MCF 10A (cell line): ENCODE data around the gene SMYD3. TPM values are rescaled to one million over a fixed set of nuclear protein-coding genes. Genes with fewer than 3 reads are reported as not detected.
A peak's percentile ranks its signal among the peaks of the same experiment; 100 is the strongest.

Experiments used
- BruUV-seq: library from RNA; stranded (reverse); fragments of 400-500 nt; replicated peaks from 2 replicates; lab custom pipeline; 2021; lab: Mats Ljungman, UMichigan
- CTCF ChIA-PET: fragments of 300-600 bp; sonication (Branson Sonifier 250); formaldehyde crosslinking; extraction: SDS; loops from one replicate; lab custom pipeline; 2021; ENCODE audit warnings: antibody characterized with exemption, inconsistent platforms; lab: Yijun Ruan, JAX
- POLR2A ChIA-PET: fragments of 300-600, 350-650 bp; sonication (Branson Sonifier 250); formaldehyde crosslinking; extraction: SDS; loops from one replicate; lab custom pipeline; 2020; ENCODE audit warnings: antibody characterized with exemption, inconsistent platforms; lab: Yijun Ruan, JAX
- DNase-seq: peaks from one replicate; pipeline ENCODE4 v3.0.0-alpha.2; 2018; ENCODE audit not compliant: unreplicated experiment
- H3K27ac Mint-ChIP-seq: one replicate; pipeline ENCODE4 v1.8.0; 2022; ENCODE audit warnings: mild to moderate bottlenecking, low read depth, mixed read lengths; ENCODE audit not compliant: unreplicated experiment
- H3K27me3 Mint-ChIP-seq: one replicate; pipeline ENCODE4 v1.8.0; 2022; ENCODE audit warnings: mixed read lengths; ENCODE audit not compliant: insufficient read depth, unreplicated experiment
- H3K36me3 Mint-ChIP-seq: one replicate; pipeline ENCODE4 v1.8.0; 2022; ENCODE audit warnings: mild to moderate bottlenecking, moderate library complexity, mixed read lengths; ENCODE audit not compliant: insufficient read depth, unreplicated experiment
- H3K4me1 Mint-ChIP-seq: one replicate; pipeline ENCODE4 v1.8.0; 2022; ENCODE audit warnings: mixed read lengths; ENCODE audit not compliant: insufficient read depth, unreplicated experiment
- H3K4me3 Mint-ChIP-seq: one replicate; pipeline ENCODE4 v1.8.0; 2022; ENCODE audit warnings: mild to moderate bottlenecking, moderate library complexity, mixed read lengths; ENCODE audit not compliant: unreplicated experiment
- H3K9me3 Mint-ChIP-seq: one replicate; pipeline ENCODE4 v1.8.0; 2022; ENCODE audit warnings: mixed read lengths; ENCODE audit not compliant: unreplicated experiment
- CTCF ChIP-seq: fragments of 200-600 bp; IDR thresholded peaks from one replicate; pipeline ENCODE4 v1.8.0; 2022; ENCODE audit warnings: antibody characterized with exemption, mild to moderate bottlenecking; ENCODE audit not compliant: unreplicated experiment
- intact Hi-C: fragments of 100-400 bp; cut with micrococcal nuclease; formaldehyde crosslinking; loops from 2 replicates; pipeline ENCODE4 v1.14.1; 2022
- total RNA-seq: library from RNA; stranded (reverse); gene quantifications from 2 replicates; pipeline ENCODE4 v1.2.3, GENCODE V29; 2022

The SMYD3 gene
- total RNA-seq, 1 experiment from 2014 or later: 26.9 TPM

GRCh38 chr1:245773344-245773743 lies 733.7 kb downstream of the SMYD3 start:
- no peak for DNase-seq
- peaks cover 11% of the 10 kb centered on the region for H3K4me1 Mint-ChIP-seq
- peaks cover 6% of the 10 kb centered on the region for H3K36me3 Mint-ChIP-seq
- intact Hi-C loops: no loop called here
- BruUV-seq: no TSS peak
- no peak overlapping the region for H3K27ac Mint-ChIP-seq
- H3K9me3 Mint-ChIP-seq: no peaks in the 10 kb centered on the region
- H3K4me3 Mint-ChIP-seq: no peak overlapping the region
- ChIA-PET CTCF (no interaction called here), POLR2A (no interaction called here)
- TF ChIP-seq CTCF: no peak
- H3K27me3 Mint-ChIP-seq: no peaks in the 10 kb centered on the region

GRCh38 chr1:245772739-245773138 lies 734.3 kb downstream of the SMYD3 start:
- DNase-seq: no peak
- CTCF ChIA-PET: interaction anchor here (0.6 kb wide), 1 partner anchor 362 kb away, joined by 3 read pairs; no protein-coding TSS in a partner anchor
- H3K36me3 Mint-ChIP-seq: peaks cover 6% of the 10 kb centered on the region
- no peak for TF ChIP-seq CTCF
- no peaks in the 10 kb centered on the region for H3K27me3 Mint-ChIP-seq
- H3K4me1 Mint-ChIP-seq: peaks cover 11% of the 10 kb centered on the region
- no peaks in the 10 kb centered on the region for H3K9me3 Mint-ChIP-seq
- BruUV-seq: no TSS peak
- intact Hi-C loops: no loop called here
- H3K4me3 Mint-ChIP-seq: no peak overlapping the region
- H3K27ac Mint-ChIP-seq: no peak overlapping the region
- POLR2A ChIA-PET: no interaction called here

GRCh38 chr1:245772325-245772724 lies 734.8 kb downstream of the SMYD3 start:
- ChIA-PET POLR2A (no interaction called here), CTCF (interaction anchor here (0.6 to 1.3 kb wide), 3 partner anchors 11 to 1164 kb away, joined by 3 to 6 read pairs (median 4); no protein-coding TSS in a partner anchor)
- no peak overlapping the region for H3K27ac Mint-ChIP-seq
- no peaks in the 10 kb centered on the region for H3K9me3 Mint-ChIP-seq
- no peak overlapping the region for H3K4me3 Mint-ChIP-seq
- H3K27me3 Mint-ChIP-seq: no peaks in the 10 kb centered on the region
- DNase-seq: no peak
- peaks cover 11% of the 10 kb centered on the region for H3K4me1 Mint-ChIP-seq
- TF ChIP-seq CTCF: no peak
- intact Hi-C loops: no loop called here
- peaks cover 6% of the 10 kb centered on the region for H3K36me3 Mint-ChIP-seq
- no TSS peak for BruUV-seq

- TF ChIP-seq CTCF: no peak
- ChIA-PET CTCF (interaction anchor here (0.6 to 1.3 kb wide), 2 partner anchors 12 to 1163 kb away, joined by 4 to 6 read pairs; no protein-coding TSS in a partner anchor), POLR2A (interaction anchor here (1.1 kb wide), 1 partner anchor 16 kb away, joined by 3 read pairs; no protein-coding TSS in a partner anchor)
- no peaks in the 10 kb centered on the region for H3K9me3 Mint-ChIP-seq
- H3K27ac Mint-ChIP-seq: no peak overlapping the region
- peak; percentile 62 for DNase-seq
- H3K36me3 Mint-ChIP-seq: peaks cover 6% of the 10 kb centered on the region
- no TSS peak for BruUV-seq
- no peaks in the 10 kb centered on the region for H3K27me3 Mint-ChIP-seq
- intact Hi-C loops: no loop called here
- H3K4me3 Mint-ChIP-seq: no peak overlapping the region
- peaks cover 11% of the 10 kb centered on the region for H3K4me1 Mint-ChIP-seq
These were observed 735.4 kb downstream of the SMYD3 start for GRCh38 chr1:245771511-245772281.
